ENCODE data around the gene OAS2. TPM values are rescaled to one million over a fixed set of nuclear protein-coding genes. Genes with fewer than 3 reads are reported as not detected.

Gene OAS2
- total RNA-seq, 1 experiment from 2014 or later = 5.8 TPM

DNA sequence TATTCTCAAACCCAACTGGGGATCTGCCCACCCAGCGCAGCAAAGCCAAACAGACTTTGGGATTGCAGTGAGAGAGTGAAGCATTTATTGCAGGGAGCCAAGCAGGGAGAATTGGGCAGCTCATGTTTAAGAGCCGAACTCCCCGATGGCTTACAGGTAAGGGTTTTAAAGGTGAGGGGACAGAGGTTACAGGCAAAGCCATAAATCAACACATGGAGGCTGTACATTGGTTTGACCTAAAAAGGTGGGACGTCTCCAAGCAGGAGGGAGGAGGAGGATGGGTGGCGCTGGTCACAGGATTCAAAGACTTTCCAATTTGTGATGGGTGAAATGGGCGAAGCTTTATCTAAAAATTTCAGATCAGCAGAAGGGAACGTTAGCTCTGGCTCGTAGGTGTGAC lies 18.2 kb downstream of the OAS2 start:
- Histone ChIP-seq H3K27me3 (ENCODE audit: low read length) (no peaks in the 10 kb centered on the region), H3K36me3 (ENCODE audit: low read depth, low read length) (no peaks in the 10 kb centered on the region; the same call in 1 of the 2 replicates), H3K9me3 (ENCODE audit: low read length) (no peaks in the 10 kb centered on the region), H2AFZ (ENCODE audit: low read length) (no peak overlapping the region), H3K4me3 (ENCODE audit: low read length) (no peak overlapping the region), H3K27ac (ENCODE audit: low read length) (no peak overlapping the region), H3F3A (ENCODE audit: low read length, unreplicated experiment) (no peaks in the 10 kb centered on the region), H4K20me1 (ENCODE audit: low read length) (no peaks in the 10 kb centered on the region), H3K9ac (ENCODE audit: low read length) (no peak overlapping the region), H3K4me1 (ENCODE audit: insufficient read depth, low read length) (no peaks in the 10 kb centered on the region), H3K4me2 (ENCODE audit: low read length) (no peak overlapping the region), H3K9me2 (replicated peaks; ENCODE audit: low read length) (no peaks in the 10 kb centered on the region), H3K79me2 (ENCODE audit: low read length) (no peaks in the 10 kb centered on the region)
- ChIA-PET POLR2A (ENCODE audit: unreplicated experiment) (interaction anchor here (0.6 kb wide), 1 partner anchor 48 kb away, joined by 22 read pairs; no protein-coding TSS in a partner anchor), CTCF (no interaction called here)
- no peak for TF ChIP-seq EZH2 (IDR thresholded peaks at IDR 0.05; ENCODE audit: low read length, unreplicated experiment)
- TF ChIP-seq, protein P1, sequence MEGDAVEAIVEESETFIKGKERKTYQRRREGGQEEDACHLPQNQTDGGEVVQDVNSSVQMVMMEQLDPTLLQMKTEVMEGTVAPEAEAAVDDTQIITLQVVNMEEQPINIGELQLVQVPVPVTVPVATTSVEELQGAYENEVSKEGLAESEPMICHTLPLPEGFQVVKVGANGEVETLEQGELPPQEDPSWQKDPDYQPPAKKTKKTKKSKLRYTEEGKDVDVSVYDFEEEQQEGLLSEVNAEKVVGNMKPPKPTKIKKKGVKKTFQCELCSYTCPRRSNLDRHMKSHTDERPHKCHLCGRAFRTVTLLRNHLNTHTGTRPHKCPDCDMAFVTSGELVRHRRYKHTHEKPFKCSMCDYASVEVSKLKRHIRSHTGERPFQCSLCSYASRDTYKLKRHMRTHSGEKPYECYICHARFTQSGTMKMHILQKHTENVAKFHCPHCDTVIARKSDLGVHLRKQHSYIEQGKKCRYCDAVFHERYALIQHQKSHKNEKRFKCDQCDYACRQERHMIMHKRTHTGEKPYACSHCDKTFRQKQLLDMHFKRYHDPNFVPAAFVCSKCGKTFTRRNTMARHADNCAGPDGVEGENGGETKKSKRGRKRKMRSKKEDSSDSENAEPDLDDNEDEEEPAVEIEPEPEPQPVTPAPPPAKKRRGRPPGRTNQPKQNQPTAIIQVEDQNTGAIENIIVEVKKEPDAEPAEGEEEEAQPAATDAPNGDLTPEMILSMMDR (conservative IDR thresholded peaks at IDR 0.05; ENCODE audit: low read depth, low read length) = no peak
- TF ChIP-seq EZH2phosphoT487 (IDR thresholded peaks at IDR 0.05; ENCODE audit: borderline replicate concordance, low read length) = no peak
- no TSS peak for BruUV-seq (replicated peaks)
- ATAC-seq = no peak
- intact Hi-C loops (cut with micrococcal nuclease) = no loop called here
- no peak for DNase-seq

DNA sequence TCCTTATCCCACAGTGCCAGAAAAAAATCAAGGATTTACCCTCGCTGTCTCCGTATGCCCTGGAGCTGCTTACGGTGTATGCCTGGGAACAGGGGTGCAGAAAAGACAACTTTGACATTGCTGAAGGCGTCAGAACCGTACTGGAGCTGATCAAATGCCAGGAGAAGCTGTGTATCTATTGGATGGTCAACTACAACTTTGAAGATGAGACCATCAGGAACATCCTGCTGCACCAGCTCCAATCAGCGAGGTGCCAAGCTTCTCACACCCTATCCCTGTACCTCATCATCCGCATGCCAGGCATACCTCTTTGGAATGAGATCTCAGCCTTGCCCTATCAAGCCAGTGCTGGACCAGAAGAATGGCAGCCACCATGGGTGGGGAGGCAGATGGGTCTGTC lies 19.2 kb downstream of the OAS2 start:
- H3K79me2 ChIP-seq (ENCODE audit: low read length) = no peaks in the 10 kb centered on the region
- H3K4me3 ChIP-seq (ENCODE audit: low read length) = no peak overlapping the region
- ATAC-seq (no peak), DNase-seq (no peak)
- H3K4me2 ChIP-seq (ENCODE audit: low read length) = no peak overlapping the region
- intact Hi-C loops (cut with micrococcal nuclease) = no loop called here
- H3F3A ChIP-seq (ENCODE audit: low read length, unreplicated experiment) = no peaks in the 10 kb centered on the region
- no peaks in the 10 kb centered on the region for H3K9me2 ChIP-seq (replicated peaks; ENCODE audit: low read length)
- no peak overlapping the region for H3K27ac ChIP-seq (ENCODE audit: low read length)
- TF ChIP-seq, protein P1 (conservative IDR thresholded peaks at IDR 0.05; ENCODE audit: low read depth, low read length) = no peak
- TF ChIP-seq EZH2 (IDR thresholded peaks at IDR 0.05; ENCODE audit: low read length, unreplicated experiment) (no peak), EZH2phosphoT487 (IDR thresholded peaks at IDR 0.05; ENCODE audit: borderline replicate concordance, low read length) (no peak)
- H3K4me1 ChIP-seq (ENCODE audit: insufficient read depth, low read length) = no peaks in the 10 kb centered on the region
- no peak overlapping the region for H3K9ac ChIP-seq (ENCODE audit: low read length)
- POLR2A ChIA-PET (ENCODE audit: unreplicated experiment) = no interaction called here
- H3K36me3 ChIP-seq (ENCODE audit: low read depth, low read length) = no peaks in the 10 kb centered on the region; the same call in 1 of the 2 replicates
- CTCF ChIA-PET = no interaction called here
- BruUV-seq (replicated peaks) = no TSS peak
- H2AFZ ChIP-seq (ENCODE audit: low read length) = no peak overlapping the region
- no peaks in the 10 kb centered on the region for H3K27me3 ChIP-seq (ENCODE audit: low read length)
- H4K20me1 ChIP-seq (ENCODE audit: low read length) = no peaks in the 10 kb centered on the region
- no peaks in the 10 kb centered on the region for H3K9me3 ChIP-seq (ENCODE audit: low read length)

DNA sequence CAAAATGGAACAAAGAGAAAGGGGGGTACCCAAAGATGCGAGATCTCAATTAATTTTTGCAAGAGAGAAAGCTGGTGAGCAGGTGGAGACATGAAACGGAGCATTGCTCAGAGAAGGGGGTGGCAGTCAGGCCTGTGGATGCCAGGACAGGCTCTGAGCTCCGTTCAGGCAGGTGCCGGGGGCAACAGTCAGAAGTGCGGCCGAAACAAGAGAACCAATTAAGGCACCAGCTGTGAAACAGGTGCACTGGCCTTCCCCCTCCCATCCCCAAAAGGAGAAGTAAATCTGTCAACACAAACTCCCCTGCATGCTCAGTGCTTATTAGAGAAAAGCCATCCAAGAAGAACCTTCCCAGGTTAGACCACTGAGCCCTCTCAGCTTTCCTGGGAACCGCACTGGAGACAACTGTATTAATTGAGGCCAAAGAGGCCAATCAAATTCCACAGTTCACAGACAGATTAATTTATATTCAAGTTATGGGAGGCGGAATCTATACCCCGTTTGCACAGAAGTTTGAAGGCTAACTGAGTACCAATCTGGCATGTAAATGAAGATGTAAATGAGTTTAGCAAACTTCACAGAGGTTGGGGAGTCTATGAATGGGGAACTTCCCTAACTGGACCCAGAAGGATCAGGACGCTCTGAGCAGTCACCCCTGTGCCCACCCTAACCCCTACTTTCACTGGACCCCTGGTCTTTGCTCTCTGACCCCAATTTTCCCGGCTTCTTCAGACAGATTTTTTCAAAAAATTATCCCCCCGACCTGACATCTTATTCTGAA lies 20.9 kb downstream of the OAS2 start:
- Histone ChIP-seq H3K4me1 (ENCODE audit: insufficient read depth, low read length) (no peaks in the 10 kb centered on the region), H3K9ac (ENCODE audit: low read length) (no peak overlapping the region), H3F3A (ENCODE audit: low read length, unreplicated experiment) (no peaks in the 10 kb centered on the region), H3K36me3 (ENCODE audit: low read depth, low read length) (no peaks in the 10 kb centered on the region), H3K9me2 (replicated peaks; ENCODE audit: low read length) (no peaks in the 10 kb centered on the region), H3K4me3 (ENCODE audit: low read length) (no peak overlapping the region), H3K4me2 (ENCODE audit: low read length) (no peak overlapping the region), H2AFZ (ENCODE audit: low read length) (no peak overlapping the region), H3K9me3 (ENCODE audit: low read length) (no peaks in the 10 kb centered on the region), H3K27me3 (ENCODE audit: low read length) (no peaks in the 10 kb centered on the region), H4K20me1 (ENCODE audit: low read length) (no peaks in the 10 kb centered on the region), H3K27ac (ENCODE audit: low read length) (no peak overlapping the region), H3K79me2 (ENCODE audit: low read length) (no peaks in the 10 kb centered on the region)
- BruUV-seq (replicated peaks) = TSS peak; percentile 7
- POLR2A ChIA-PET (ENCODE audit: unreplicated experiment) = no interaction called here
- CTCF ChIA-PET = no interaction called here
- ATAC-seq = no peak
- TF ChIP-seq EZH2phosphoT487 (IDR thresholded peaks at IDR 0.05; ENCODE audit: borderline replicate concordance, low read length) (no peak), EZH2 (IDR thresholded peaks at IDR 0.05; ENCODE audit: low read length, unreplicated experiment) (no peak)
- TF ChIP-seq, protein P1 (conservative IDR thresholded peaks at IDR 0.05; ENCODE audit: low read depth, low read length) = no peak
- intact Hi-C loops (cut with micrococcal nuclease) = no loop called here
- no peak for DNase-seq
